ENCODE results near the gene MIS18BP1.

MIS18BP1 gene

GRCh38 chr14:45258073-45258472 lies 5.1 kb upstream of the MIS18BP1 start:
- no peak for TF ChIP-seq CTCF (IDR thresholded peaks at IDR 0.05; ENCODE audit: borderline replicate concordance, control extremely low read depth, extremely low read depth, insufficient read depth, missing control alignments)
- in situ Hi-C loops (cut with MboI; ENCODE audit: low sequenced_read_pairs, unreplicated experiment) = no loop called here

GRCh38 chr14:45254771-45255170 lies 1.8 kb upstream of the MIS18BP1 start:
- no peak for TF ChIP-seq CTCF (IDR thresholded peaks at IDR 0.05; ENCODE audit: borderline replicate concordance, control extremely low read depth, extremely low read depth, insufficient read depth, missing control alignments)
- no peak for DNase-seq (ENCODE audit: low spot score)
- in situ Hi-C loops (cut with MboI; ENCODE audit: low sequenced_read_pairs, unreplicated experiment) = no loop called here

More at GRCh38 chr14:45258073-45258472, 5.1 kb upstream of the MIS18BP1 start:
- no peak for DNase-seq (ENCODE audit: low spot score)

- no peak for DNase-seq (ENCODE audit: low spot score)
Observed at GRCh38 chr14:45253754-45254310, 830 bp upstream of the MIS18BP1 start.

GRCh38 chr14:45252366-45253069 lies 484 bp downstream of the MIS18BP1 start:
- no peak for TF ChIP-seq CTCF (IDR thresholded peaks at IDR 0.05; ENCODE audit: borderline replicate concordance, control extremely low read depth, extremely low read depth, insufficient read depth, missing control alignments)
- in situ Hi-C loops (cut with MboI; ENCODE audit: low sequenced_read_pairs, unreplicated experiment) = no loop called here
- DNase-seq (ENCODE audit: low spot score) = no peak

More at GRCh38 chr14:45253754-45254310, 830 bp upstream of the MIS18BP1 start:
- in situ Hi-C loops (cut with MboI; ENCODE audit: low sequenced_read_pairs, unreplicated experiment) = no loop called here
- no peak for TF ChIP-seq CTCF (IDR thresholded peaks at IDR 0.05; ENCODE audit: borderline replicate concordance, control extremely low read depth, extremely low read depth, insufficient read depth, missing control alignments)

GRCh38 chr14:45251912-45252311 lies 1.1 kb downstream of the MIS18BP1 start:
- in situ Hi-C loops (cut with MboI; ENCODE audit: low sequenced_read_pairs, unreplicated experiment) = no loop called here
- peak; percentile 74 for DNase-seq (ENCODE audit: low spot score)

More at GRCh38 chr14:45251912-45252311, 1.1 kb downstream of the MIS18BP1 start:
- TF ChIP-seq CTCF (IDR thresholded peaks at IDR 0.05; ENCODE audit: borderline replicate concordance, control extremely low read depth, extremely low read depth, insufficient read depth, missing control alignments) = no peak
